Measurements from ENCODE around the gene TXNRD2. TPM values are rescaled to one million over a fixed set of nuclear protein-coding genes. Genes with fewer than 3 reads are reported as not detected.

The TXNRD2 gene
- total and polyA plus RNA-seq, 2 donors from 2014 or later = 28.6 to 50.6 TPM

DNA sequence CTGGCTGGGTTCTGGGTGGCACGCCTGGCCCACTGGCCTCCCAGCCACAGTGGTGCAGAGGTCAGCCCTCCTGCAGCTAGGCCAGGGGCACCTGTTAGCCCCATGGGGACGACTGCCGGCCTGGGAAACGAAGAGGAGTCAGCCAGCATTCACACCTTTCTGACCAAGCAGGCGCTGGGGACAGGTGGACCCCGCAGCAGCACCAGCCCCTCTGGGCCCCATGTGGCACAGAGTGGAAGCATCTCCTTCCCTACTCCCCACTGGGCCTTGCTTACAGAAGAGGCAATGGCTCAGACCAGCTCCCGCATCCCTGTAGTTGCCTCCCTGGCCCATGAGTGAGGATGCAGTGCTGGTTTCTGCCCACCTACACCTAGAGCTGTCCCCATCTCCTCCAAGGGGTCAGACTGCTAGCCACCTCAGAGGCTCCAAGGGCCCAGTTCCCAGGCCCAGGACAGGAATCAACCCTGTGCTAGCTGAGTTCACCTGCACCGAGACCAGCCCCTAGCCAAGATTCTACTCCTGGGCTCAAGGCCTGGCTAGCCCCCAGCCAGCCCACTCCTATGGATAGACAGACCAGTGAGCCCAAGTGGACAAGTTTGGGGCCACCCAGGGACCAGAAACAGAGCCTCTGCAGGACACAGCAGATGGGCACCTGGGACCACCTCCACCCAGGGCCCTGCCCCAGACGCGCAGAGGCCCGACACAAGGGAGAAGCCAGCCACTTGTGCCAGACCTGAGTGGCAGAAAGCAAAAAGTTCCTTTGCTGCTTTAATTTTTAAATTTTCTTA is 27.7 kb upstream of the TXNRD2 start:
- TF ChIP-seq, protein P1, sequence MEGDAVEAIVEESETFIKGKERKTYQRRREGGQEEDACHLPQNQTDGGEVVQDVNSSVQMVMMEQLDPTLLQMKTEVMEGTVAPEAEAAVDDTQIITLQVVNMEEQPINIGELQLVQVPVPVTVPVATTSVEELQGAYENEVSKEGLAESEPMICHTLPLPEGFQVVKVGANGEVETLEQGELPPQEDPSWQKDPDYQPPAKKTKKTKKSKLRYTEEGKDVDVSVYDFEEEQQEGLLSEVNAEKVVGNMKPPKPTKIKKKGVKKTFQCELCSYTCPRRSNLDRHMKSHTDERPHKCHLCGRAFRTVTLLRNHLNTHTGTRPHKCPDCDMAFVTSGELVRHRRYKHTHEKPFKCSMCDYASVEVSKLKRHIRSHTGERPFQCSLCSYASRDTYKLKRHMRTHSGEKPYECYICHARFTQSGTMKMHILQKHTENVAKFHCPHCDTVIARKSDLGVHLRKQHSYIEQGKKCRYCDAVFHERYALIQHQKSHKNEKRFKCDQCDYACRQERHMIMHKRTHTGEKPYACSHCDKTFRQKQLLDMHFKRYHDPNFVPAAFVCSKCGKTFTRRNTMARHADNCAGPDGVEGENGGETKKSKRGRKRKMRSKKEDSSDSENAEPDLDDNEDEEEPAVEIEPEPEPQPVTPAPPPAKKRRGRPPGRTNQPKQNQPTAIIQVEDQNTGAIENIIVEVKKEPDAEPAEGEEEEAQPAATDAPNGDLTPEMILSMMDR (IDR thresholded peaks at IDR 0.05; ENCODE audit: borderline replicate concordance, extremely low read depth, insufficient read depth) = no peak
- H3K4me1 ChIP-seq (ENCODE audit: control insufficient read depth in 2 of 3, insufficient read depth in 2 of 3, low read depth in 1 of 3, low read length in 3 of 3) = peaks cover 0 to 19% (median 0%) of the 10 kb centered on the region in 3 donors
- no peak overlapping the region for H3K4me3 ChIP-seq (ENCODE audit: low read length in 3 of 3)
- H3K27ac ChIP-seq (ENCODE audit: low read depth in 2 of 2, low read length in 2 of 2) = peak overlapping the region in 1 of 2 donors; percentile 61
- H3K9ac ChIP-seq (ENCODE audit: low read length in 3 of 3) = no peak overlapping the region
- intact Hi-C loops (cut with DNase I) = no loop called here
- no peaks in the 10 kb centered on the region for H3K27me3 ChIP-seq (ENCODE audit: control insufficient read depth, insufficient read depth, low read length)
- peaks cover 0 to 11% (median 2%) of the 10 kb centered on the region in 3 donors for H3K36me3 ChIP-seq (ENCODE audit: control insufficient read depth in 2 of 3, insufficient read depth in 3 of 3, low read length in 3 of 3)
- FAIRE-seq (no peak), DNase-seq (peak in 1 of 5 donors; percentile 68)
- no peaks in the 10 kb centered on the region for H3K9me3 ChIP-seq (ENCODE audit: control insufficient read depth in 2 of 3, insufficient read depth in 1 of 3, low read length in 3 of 3)

GRCh38 chr22:19968450-19968891 is 26.9 kb upstream of the TXNRD2 start:
- Histone ChIP-seq H3K9ac (ENCODE audit: low read length in 3 of 3) (no peak overlapping the region), H3K4me3 (ENCODE audit: low read length in 3 of 3) (no peak overlapping the region), H3K36me3 (ENCODE audit: control insufficient read depth in 2 of 3, insufficient read depth in 3 of 3, low read length in 3 of 3) (peaks cover 0 to 14% (median 2%) of the 10 kb centered on the region in 3 donors), H3K9me3 (ENCODE audit: control insufficient read depth in 2 of 3, insufficient read depth in 1 of 3, low read length in 3 of 3) (no peaks in the 10 kb centered on the region), H3K4me1 (ENCODE audit: control insufficient read depth in 2 of 3, insufficient read depth in 2 of 3, low read depth in 1 of 3, low read length in 3 of 3) (peaks cover 0 to 24% (median 0%) of the 10 kb centered on the region in 3 donors), H3K27me3 (ENCODE audit: control insufficient read depth, insufficient read depth, low read length) (no peaks in the 10 kb centered on the region), H3K27ac (ENCODE audit: low read depth in 2 of 2, low read length in 2 of 2) (no peak overlapping the region)
- DNase-seq (peak in 1 of 5 donors; percentile 72), FAIRE-seq (no peak)
- TF ChIP-seq, protein P1 (IDR thresholded peaks at IDR 0.05; ENCODE audit: borderline replicate concordance, extremely low read depth, insufficient read depth) = no peak
- intact Hi-C loops (cut with DNase I) = no loop called here

DNA sequence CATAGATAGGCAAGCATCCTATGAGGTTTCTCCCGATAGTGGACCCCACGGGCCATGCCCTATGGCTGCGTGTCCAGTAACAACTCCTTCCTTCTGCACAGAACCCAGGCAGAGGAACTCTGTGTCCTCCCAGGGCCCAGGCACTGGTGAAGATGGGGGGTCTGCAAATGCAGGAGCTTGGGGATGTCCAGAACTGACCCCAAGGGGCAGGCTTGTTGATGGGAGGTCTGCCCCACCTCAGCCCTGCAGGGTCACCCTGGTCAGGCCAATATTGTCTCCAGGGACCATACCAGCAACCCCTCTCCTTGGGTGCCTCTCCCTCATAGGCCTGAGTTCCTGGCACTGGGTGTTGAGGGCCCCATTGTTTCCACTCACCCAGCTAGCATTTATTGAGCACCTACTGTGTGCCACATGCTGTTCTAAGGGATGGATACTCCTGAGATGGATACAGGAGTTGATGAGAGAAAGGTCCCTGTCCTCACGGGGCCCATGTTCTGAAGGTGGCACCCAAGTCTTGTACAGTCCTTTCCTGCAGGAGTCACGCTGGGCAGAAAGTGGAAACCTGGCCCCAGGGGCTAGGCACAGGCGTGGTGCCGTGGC is 26.3 kb upstream of the TXNRD2 start:
- FAIRE-seq (no peak), DNase-seq (peak in 1 of 5 donors; percentile 39)
- intact Hi-C loops (cut with DNase I) = no loop called here
- Histone ChIP-seq H3K27me3 (ENCODE audit: control insufficient read depth, insufficient read depth, low read length) (no peaks in the 10 kb centered on the region), H3K4me3 (ENCODE audit: low read length in 3 of 3) (no peak overlapping the region), H3K9ac (ENCODE audit: low read length in 3 of 3) (no peak overlapping the region), H3K27ac (ENCODE audit: low read depth in 2 of 2, low read length in 2 of 2) (no peak overlapping the region), H3K9me3 (ENCODE audit: control insufficient read depth in 2 of 3, insufficient read depth in 1 of 3, low read length in 3 of 3) (no peaks in the 10 kb centered on the region), H3K4me1 (ENCODE audit: control insufficient read depth in 2 of 3, insufficient read depth in 2 of 3, low read depth in 1 of 3, low read length in 3 of 3) (peaks cover 0 to 25% (median 0%) of the 10 kb centered on the region in 3 donors), H3K36me3 (ENCODE audit: control insufficient read depth in 2 of 3, insufficient read depth in 3 of 3, low read length in 3 of 3) (peaks cover 0 to 14% (median 2%) of the 10 kb centered on the region in 3 donors)
- TF ChIP-seq, protein P1 (IDR thresholded peaks at IDR 0.05; ENCODE audit: borderline replicate concordance, extremely low read depth, insufficient read depth) = no peak
